Fibroblast of lung (primary cell): Measurements from ENCODE around the gene NOX3. TPM values are rescaled to one million over a fixed set of nuclear protein-coding genes. Genes with fewer than 3 reads are reported as not detected.

Experiments
- DNase-seq, 2 donors: peaks; one replicate each; pipeline versions ENCODE4 v3.0.0 to v3.0.0-alpha.2; 2010; ENCODE audit warnings: low read depth in 2 of 2
- H2AFZ ChIP-seq: 2 replicates; pipeline ENCODE4 v1.5.1; 2012; ENCODE audit warnings: low read length, control low read depth, inconsistent platforms
- H3K27ac ChIP-seq: 2 replicates; pipeline ENCODE4 v1.5.1; 2011; ENCODE audit warnings: low read length, control low read depth; ENCODE audit not compliant: insufficient read depth
- H3K27me3 ChIP-seq: 2 replicates; pipeline ENCODE4 v1.5.1; 2011; ENCODE audit warnings: mild to moderate bottlenecking, low read length; ENCODE audit not compliant: control insufficient read depth, insufficient read depth
- H3K36me3 ChIP-seq: 2 replicates; pipeline ENCODE4 v1.5.1; 2011; ENCODE audit warnings: low read length; ENCODE audit not compliant: control insufficient read depth, insufficient read depth
- H3K4me1 ChIP-seq: 2 replicates; pipeline ENCODE4 v1.5.1; 2011; ENCODE audit warnings: low read length; ENCODE audit not compliant: control insufficient read depth, insufficient read depth; ENCODE audit errors: extremely low read depth
- H3K4me2 ChIP-seq: 2 replicates; pipeline ENCODE4 v1.5.1; 2011; ENCODE audit warnings: low read length, control low read depth; ENCODE audit not compliant: insufficient read depth; ENCODE audit errors: extremely low read depth
- H3K4me3 ChIP-seq, 4 experiments: fragments of 200-600 bp in 1 of 4; sonication (generic) in 1 of 4; replicated peaks in 1 of 4; 2 replicates each; pipeline ENCODE4 v1.5.1; 2011 to 2016; ENCODE audit warnings: low read length in 4 of 4, low read depth in 3 of 4, mild to moderate bottlenecking in 3 of 4, control low read depth in 2 of 4, inconsistent platforms in 1 of 4, mixed read lengths in 1 of 4; ENCODE audit not compliant: insufficient read depth in 1 of 4; ENCODE audit errors: control extremely low read depth in 1 of 4
- H3K79me2 ChIP-seq: 2 replicates; pipeline ENCODE4 v1.5.1; 2012; ENCODE audit warnings: mild to moderate bottlenecking, low read length, inconsistent platforms; ENCODE audit not compliant: control insufficient read depth, insufficient read depth
- H3K9ac ChIP-seq: 2 replicates; pipeline ENCODE4 v1.5.1; 2011; ENCODE audit warnings: mild to moderate bottlenecking, low read length, control low read depth; ENCODE audit not compliant: insufficient read depth
- H3K9me3 ChIP-seq: 2 replicates; pipeline ENCODE4 v1.5.1; 2012; ENCODE audit warnings: low read depth, low read length; ENCODE audit not compliant: control insufficient read depth, insufficient read depth
- H4K20me1 ChIP-seq: 2 replicates; pipeline ENCODE4 v1.5.1; 2011; ENCODE audit warnings: low read length; ENCODE audit not compliant: control insufficient read depth, insufficient read depth; ENCODE audit errors: extremely low read depth
- EZH2 ChIP-seq: IDR thresholded peaks from 2 replicates; pipeline ENCODE4 v1.5.1; 2012; ENCODE audit warnings: low read length, control low read depth, mild to moderate bottlenecking; ENCODE audit errors: missing control alignments
- polyA plus RNA-seq, 2 donors: library from polyadenylated mRNA; depleted of rRNA in 1 of 2; stranded (reverse) in 1 of 2; unstranded in 1 of 2; fragments of >200 nt; gene quantifications; 2 replicates each; pipeline ENCODE4 v1.2.1, GENCODE V29; 2011 to 2012; ENCODE audit warnings: missing spikeins in 1 of 2
- total RNA-seq: library from RNA; depleted of rRNA; stranded (reverse); fragments of >200 nt; gene quantifications from 2 replicates; pipeline ENCODE4 v1.2.1, GENCODE V29; 2014
- TF ChIP-seq, protein P1 (sequence below), 2 donors: IDR thresholded peaks in 1 of 2; conservative IDR thresholded peaks in 1 of 2; 1 replicate in 1 of 2; 2 replicates in 1 of 2; pipeline ENCODE4 v1.5.1; 2011 to 2012; ENCODE audit warnings: low read length in 2 of 2, control low read depth in 1 of 2, inconsistent platforms in 1 of 2, low read depth in 1 of 2, mild to moderate bottlenecking in 1 of 2

The NOX3 gene
- total and polyA plus RNA-seq, 2 donors (not counting 1 experiment from before 2014, with no cell fraction given), result not detected

DNA sequence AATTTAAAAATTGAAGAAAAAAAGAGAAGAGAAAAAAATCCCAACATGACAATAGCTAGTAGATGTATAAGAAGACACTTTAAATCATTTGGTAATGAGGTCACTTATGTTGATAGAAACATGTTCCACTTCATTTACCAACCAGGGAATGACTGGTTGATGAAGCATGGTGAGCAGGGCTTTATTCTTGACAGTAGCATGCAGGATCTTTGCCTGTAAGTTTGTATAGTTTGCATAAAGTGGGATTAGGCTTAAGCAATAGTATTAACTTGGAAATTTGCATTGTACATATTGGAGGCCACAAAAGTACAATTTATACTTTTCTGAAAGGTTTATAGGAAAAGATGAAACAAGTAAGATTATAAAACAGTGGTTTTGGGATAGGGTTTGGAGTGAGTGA is 67.0 kb downstream of the NOX3 start:
- Histone ChIP-seq H4K20me1 (no peaks in the 10 kb centered on the region), H2AFZ (no peak overlapping the region), H3K36me3 (no peaks in the 10 kb centered on the region), H3K9me3 (no peaks in the 10 kb centered on the region), H3K4me1 (no peaks in the 10 kb centered on the region), H3K4me2 (no peak overlapping the region), H3K27me3 (no peaks in the 10 kb centered on the region), H3K27ac (no peak overlapping the region), H3K9ac (no peak overlapping the region), H3K79me2 (no peaks in the 10 kb centered on the region), H3K4me3 (no peak overlapping the region)
- no peak for TF ChIP-seq EZH2
- TF ChIP-seq, protein P1, sequence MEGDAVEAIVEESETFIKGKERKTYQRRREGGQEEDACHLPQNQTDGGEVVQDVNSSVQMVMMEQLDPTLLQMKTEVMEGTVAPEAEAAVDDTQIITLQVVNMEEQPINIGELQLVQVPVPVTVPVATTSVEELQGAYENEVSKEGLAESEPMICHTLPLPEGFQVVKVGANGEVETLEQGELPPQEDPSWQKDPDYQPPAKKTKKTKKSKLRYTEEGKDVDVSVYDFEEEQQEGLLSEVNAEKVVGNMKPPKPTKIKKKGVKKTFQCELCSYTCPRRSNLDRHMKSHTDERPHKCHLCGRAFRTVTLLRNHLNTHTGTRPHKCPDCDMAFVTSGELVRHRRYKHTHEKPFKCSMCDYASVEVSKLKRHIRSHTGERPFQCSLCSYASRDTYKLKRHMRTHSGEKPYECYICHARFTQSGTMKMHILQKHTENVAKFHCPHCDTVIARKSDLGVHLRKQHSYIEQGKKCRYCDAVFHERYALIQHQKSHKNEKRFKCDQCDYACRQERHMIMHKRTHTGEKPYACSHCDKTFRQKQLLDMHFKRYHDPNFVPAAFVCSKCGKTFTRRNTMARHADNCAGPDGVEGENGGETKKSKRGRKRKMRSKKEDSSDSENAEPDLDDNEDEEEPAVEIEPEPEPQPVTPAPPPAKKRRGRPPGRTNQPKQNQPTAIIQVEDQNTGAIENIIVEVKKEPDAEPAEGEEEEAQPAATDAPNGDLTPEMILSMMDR (conservative IDR thresholded peaks at IDR 0.05 in 1 of 2, IDR thresholded peaks at IDR 0.05 in 1 of 2; ENCODE audit: low read depth in 1 of 2, low read length in 2 of 2), result no peak
- DNase-seq, result no peak

DNA sequence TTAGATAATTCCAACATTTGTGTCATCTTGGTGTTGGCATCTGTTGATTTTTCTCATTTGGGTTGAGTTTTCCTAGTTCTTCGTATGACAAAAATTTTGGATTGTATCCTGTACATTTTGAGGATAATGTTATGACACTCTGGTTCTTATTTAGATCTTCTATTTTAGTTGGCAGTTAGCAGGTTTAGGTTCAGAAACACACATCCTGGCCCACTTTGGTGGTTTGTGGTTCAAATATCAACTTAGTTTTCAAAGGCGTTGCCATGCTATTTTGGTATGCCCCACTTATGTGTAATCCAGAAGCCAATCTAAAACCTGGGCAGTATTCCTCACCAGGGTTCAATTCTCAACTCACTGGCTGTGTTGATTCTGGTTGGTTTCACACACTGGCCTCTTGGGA is 68.2 kb downstream of the NOX3 start:
- Histone ChIP-seq H3K79me2 (no peaks in the 10 kb centered on the region), H3K27ac (no peak overlapping the region), H3K36me3 (no peaks in the 10 kb centered on the region), H2AFZ (no peak overlapping the region), H3K4me1 (no peaks in the 10 kb centered on the region), H3K4me3 (no peak overlapping the region), H4K20me1 (no peaks in the 10 kb centered on the region), H3K9me3 (no peaks in the 10 kb centered on the region), H3K27me3 (no peaks in the 10 kb centered on the region), H3K4me2 (no peak overlapping the region), H3K9ac (no peak overlapping the region)
- TF ChIP-seq, protein P1 (conservative IDR thresholded peaks at IDR 0.05 in 1 of 2, IDR thresholded peaks at IDR 0.05 in 1 of 2; ENCODE audit: low read depth in 1 of 2, low read length in 2 of 2), result no peak
- TF ChIP-seq EZH2, result no peak
- DNase-seq, result no peak

DNA sequence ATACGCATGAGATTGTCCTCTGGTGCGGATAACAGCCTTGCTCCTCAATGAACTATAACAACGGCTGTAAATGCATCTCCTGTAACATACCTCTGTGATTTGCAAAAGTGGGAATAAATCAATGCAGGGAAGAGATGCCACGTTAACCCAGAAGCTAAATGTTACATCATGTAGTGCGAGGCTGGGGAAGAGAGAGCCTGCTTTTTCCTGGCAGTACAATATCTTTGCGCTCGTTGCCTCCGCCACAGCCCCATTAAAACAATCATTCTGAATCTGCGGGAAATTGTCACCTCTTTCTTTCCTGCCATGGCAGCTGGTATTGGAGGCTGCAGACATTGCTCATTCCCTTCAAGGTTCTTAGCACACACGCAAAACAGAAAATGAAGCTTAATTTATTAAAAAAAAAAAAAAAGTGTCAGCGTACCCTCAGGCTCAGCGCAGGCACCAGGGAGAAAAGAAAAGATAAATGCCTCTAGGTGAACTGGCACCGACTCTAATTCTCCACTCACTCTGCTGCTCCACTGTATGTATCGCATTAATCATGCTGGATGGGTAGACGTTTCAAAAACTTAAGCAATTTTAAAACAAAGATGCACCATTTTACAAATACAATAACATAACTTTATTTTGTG is 71.2 kb downstream of the NOX3 start:
- Histone ChIP-seq H3K79me2 (no peaks in the 10 kb centered on the region), H3K27me3 (no peaks in the 10 kb centered on the region), H2AFZ (no peak overlapping the region), H3K9ac (no peak overlapping the region), H3K36me3 (no peaks in the 10 kb centered on the region), H3K4me2 (no peak overlapping the region), H3K4me3 (no peak overlapping the region), H3K9me3 (no peaks in the 10 kb centered on the region), H3K4me1 (peaks cover 4% of the 10 kb centered on the region), H4K20me1 (no peaks in the 10 kb centered on the region), H3K27ac (no peak overlapping the region)
- TF ChIP-seq EZH2, result no peak
- TF ChIP-seq, protein P1 (conservative IDR thresholded peaks at IDR 0.05 in 1 of 2, IDR thresholded peaks at IDR 0.05 in 1 of 2; ENCODE audit: low read depth in 1 of 2, low read length in 2 of 2), result no peak
- DNase-seq, result no peak
